WTC11 (cell line): ENCODE results near the gene SPOCD1. TPM values are rescaled to one million over a fixed set of nuclear protein-coding genes. Genes with fewer than 3 reads are reported as not detected.

ENCODE experiments used
- ATAC-seq: fragments of 200-7000 bp; cut with Tn5 transposase; 2 replicates; pipeline ENCODE4 v1.10.0; 2021; ENCODE audit warnings: mild to moderate bottlenecking, moderate library complexity
- CTCF ChIA-PET: fragments of 300-600 bp; sonication (Branson Sonifier 250); formaldehyde crosslinking; loops from one replicate; lab custom pipeline; 2021; ENCODE audit warnings: antibody characterized with exemption; lab: Charles Lee
- POLR2A ChIA-PET: fragments of 350-600 bp; sonication (Branson Sonifier 250); formaldehyde crosslinking; loops from one replicate; lab custom pipeline; 2021; ENCODE audit warnings: antibody characterized with exemption; lab: Charles Lee
- DNase-seq: peaks from one replicate; pipeline ENCODE4 v3.0.0; 2021; ENCODE audit warnings: low spot score
- H3K27ac Mint-ChIP-seq: 2 replicates; pipeline ENCODE4 v1.8.0; 2021; ENCODE audit warnings: mixed read lengths
- H3K27me3 Mint-ChIP-seq: 2 replicates; pipeline ENCODE4 v1.8.0; 2021; ENCODE audit warnings: low read depth, mild to moderate bottlenecking, moderate library complexity, mixed read lengths
- H3K36me3 Mint-ChIP-seq: 2 replicates; pipeline ENCODE4 v1.8.0; 2021; ENCODE audit warnings: mixed read lengths
- H3K4me1 Mint-ChIP-seq: 2 replicates; pipeline ENCODE4 v1.8.0; 2022; ENCODE audit warnings: mixed read lengths
- H3K4me3 Mint-ChIP-seq: 2 replicates; pipeline ENCODE4 v1.8.0; 2021; ENCODE audit warnings: mild to moderate bottlenecking, moderate library complexity, mixed read lengths
- H3K9me3 Mint-ChIP-seq: 2 replicates; pipeline ENCODE4 v1.8.0; 2021; ENCODE audit warnings: mixed read lengths
- CREM ChIP-seq: sonication (generic); formaldehyde crosslinking; IDR thresholded peaks from 2 replicates; pipeline ENCODE4 v1.8.1; 2022; ENCODE audit warnings: mild to moderate bottlenecking, missing genetic modification reagents, moderate library complexity
- FOXK1 ChIP-seq: sonication (generic); formaldehyde crosslinking; IDR thresholded peaks from 2 replicates; pipeline ENCODE4 v1.8.0; 2022; ENCODE audit warnings: mild to moderate bottlenecking, moderate library complexity, missing genetic modification reagents
- JUN ChIP-seq: sonication (generic); formaldehyde crosslinking; IDR thresholded peaks from 2 replicates; pipeline ENCODE4 v1.8.0; 2023; ENCODE audit warnings: mild to moderate bottlenecking, missing genetic modification reagents
- NFATC4 ChIP-seq: fragments of 250-450 bp; sonication (Bioruptor Pico); IDR thresholded peaks from 2 replicates; pipeline ENCODE4 v1.9.0; 2021; ENCODE audit warnings: mild to moderate bottlenecking
- NFE2L1 ChIP-seq: sonication (generic); formaldehyde crosslinking; IDR thresholded peaks from 2 replicates; pipeline ENCODE4 v1.8.1; 2023; ENCODE audit warnings: missing genetic modification reagents
- PRDM15 ChIP-seq: sonication (generic); formaldehyde crosslinking; IDR thresholded peaks from 2 replicates; pipeline ENCODE4 v1.8.0; 2022; ENCODE audit warnings: missing genetic modification reagents
- PREB ChIP-seq: sonication (generic); formaldehyde crosslinking; IDR thresholded peaks from 2 replicates; pipeline ENCODE4 v1.8.1; 2022; ENCODE audit warnings: mild to moderate bottlenecking, missing genetic modification reagents, moderate library complexity, borderline replicate concordance
- STAT6 ChIP-seq: sonication (generic); formaldehyde crosslinking; conservative IDR thresholded peaks from 2 replicates; pipeline ENCODE4 v1.8.1; 2023; ENCODE audit warnings: mild to moderate bottlenecking, low read depth, missing genetic modification reagents, moderate library complexity
- ZBTB43 ChIP-seq: sonication (generic); formaldehyde crosslinking; IDR thresholded peaks from 2 replicates; pipeline ENCODE4 v1.8.1; 2023; ENCODE audit warnings: mild to moderate bottlenecking, missing genetic modification reagents
- ZNF416 ChIP-seq: fragments of 250-450 bp; sonication (Bioruptor Pico); IDR thresholded peaks from 2 replicates; pipeline ENCODE4 v1.9.0; 2021; ENCODE audit warnings: mild to moderate bottlenecking, inconsistent platforms
- ZNF512 ChIP-seq: sonication (generic); formaldehyde crosslinking; IDR thresholded peaks from 2 replicates; pipeline ENCODE4 v1.8.1; 2022; ENCODE audit warnings: missing genetic modification reagents, borderline replicate concordance
- total RNA-seq: library from RNA; stranded (reverse); gene quantifications from 3 replicates; pipeline ENCODE4 v1.2.3, GENCODE V29; 2021
- TF ChIP-seq, protein P1 (sequence below): sonication (generic); formaldehyde crosslinking; conservative IDR thresholded peaks from 2 replicates; pipeline ENCODE4 v1.8.1; 2022; ENCODE audit warnings: mild to moderate bottlenecking, missing genetic modification reagents
- TF ChIP-seq, protein P2 (sequence below): sonication (generic); formaldehyde crosslinking; IDR thresholded peaks from 2 replicates; pipeline ENCODE4 v1.8.0; 2023; ENCODE audit warnings: missing genetic modification reagents, mild to moderate bottlenecking, borderline replicate concordance

Gene SPOCD1
- total RNA-seq, 1 experiment from 2014 or later: 3.0 TPM

GRCh38 chr1:31781138-31781755 lies 34.6 kb downstream of the SPOCD1 start (continued):
- TF ChIP-seq ZNF512 (CRISPR knock-in tag): no peak
- TF ChIP-seq STAT6: no peak
- TF ChIP-seq FOXK1: no peak
- TF ChIP-seq, protein P1, sequence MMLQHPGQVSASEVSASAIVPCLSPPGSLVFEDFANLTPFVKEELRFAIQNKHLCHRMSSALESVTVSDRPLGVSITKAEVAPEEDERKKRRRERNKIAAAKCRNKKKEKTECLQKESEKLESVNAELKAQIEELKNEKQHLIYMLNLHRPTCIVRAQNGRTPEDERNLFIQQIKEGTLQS (CRISPR knock-in tag): no peak
- no peak for TF ChIP-seq ZBTB43 (CRISPR knock-in tag)
- no peak for TF ChIP-seq ZNF416 (CRISPR knock-in tag)
- no peak for TF ChIP-seq NFATC4 (CRISPR knock-in tag)
- TF ChIP-seq CREM (CRISPR knock-in tag): no peak
- no peak for TF ChIP-seq JUN (CRISPR knock-in tag)
- TF ChIP-seq PREB (CRISPR knock-in tag): no peak
- no peak for TF ChIP-seq PRDM15 (CRISPR knock-in tag)
- TF ChIP-seq, all 79 proteins: peak for 0

DNA sequence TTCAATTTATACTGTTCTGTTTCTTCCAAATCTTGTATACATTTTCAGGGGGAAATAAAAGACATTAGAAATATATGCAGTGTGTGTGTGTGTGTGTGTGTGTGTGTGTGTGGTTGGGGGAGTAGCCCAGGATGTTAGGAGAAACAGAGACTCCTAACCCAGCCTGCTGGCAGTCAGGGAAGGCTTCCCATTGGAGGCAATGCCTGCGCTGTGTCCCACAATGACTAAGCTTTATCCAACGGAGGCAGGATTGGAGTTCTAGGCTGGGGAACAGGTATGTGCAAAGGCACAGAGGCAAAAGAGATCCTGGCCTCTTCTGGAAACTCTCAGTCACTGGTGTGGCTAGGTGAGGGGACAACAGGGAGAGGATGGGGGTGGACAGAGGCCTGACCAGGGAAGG lies 35.2 kb downstream of the SPOCD1 start:
- Mint-ChIP-seq H3K4me1 (peaks cover 39% of the 10 kb centered on the region), H3K9me3 (no peaks in the 10 kb centered on the region), H3K4me3 (no peak overlapping the region), H3K36me3 (no peaks in the 10 kb centered on the region), H3K27ac (no peak overlapping the region), H3K27me3 (peaks cover 12% of the 10 kb centered on the region; the same call in 1 of the 2 replicates)
- POLR2A ChIA-PET: no interaction called here
- no peak for DNase-seq
- no peak for TF ChIP-seq PRDM15 (CRISPR knock-in tag)
- peak; percentile 52; the same call in 1 of the 2 replicates for TF ChIP-seq NFE2L1 (CRISPR knock-in tag)
- TF ChIP-seq, protein P2, sequence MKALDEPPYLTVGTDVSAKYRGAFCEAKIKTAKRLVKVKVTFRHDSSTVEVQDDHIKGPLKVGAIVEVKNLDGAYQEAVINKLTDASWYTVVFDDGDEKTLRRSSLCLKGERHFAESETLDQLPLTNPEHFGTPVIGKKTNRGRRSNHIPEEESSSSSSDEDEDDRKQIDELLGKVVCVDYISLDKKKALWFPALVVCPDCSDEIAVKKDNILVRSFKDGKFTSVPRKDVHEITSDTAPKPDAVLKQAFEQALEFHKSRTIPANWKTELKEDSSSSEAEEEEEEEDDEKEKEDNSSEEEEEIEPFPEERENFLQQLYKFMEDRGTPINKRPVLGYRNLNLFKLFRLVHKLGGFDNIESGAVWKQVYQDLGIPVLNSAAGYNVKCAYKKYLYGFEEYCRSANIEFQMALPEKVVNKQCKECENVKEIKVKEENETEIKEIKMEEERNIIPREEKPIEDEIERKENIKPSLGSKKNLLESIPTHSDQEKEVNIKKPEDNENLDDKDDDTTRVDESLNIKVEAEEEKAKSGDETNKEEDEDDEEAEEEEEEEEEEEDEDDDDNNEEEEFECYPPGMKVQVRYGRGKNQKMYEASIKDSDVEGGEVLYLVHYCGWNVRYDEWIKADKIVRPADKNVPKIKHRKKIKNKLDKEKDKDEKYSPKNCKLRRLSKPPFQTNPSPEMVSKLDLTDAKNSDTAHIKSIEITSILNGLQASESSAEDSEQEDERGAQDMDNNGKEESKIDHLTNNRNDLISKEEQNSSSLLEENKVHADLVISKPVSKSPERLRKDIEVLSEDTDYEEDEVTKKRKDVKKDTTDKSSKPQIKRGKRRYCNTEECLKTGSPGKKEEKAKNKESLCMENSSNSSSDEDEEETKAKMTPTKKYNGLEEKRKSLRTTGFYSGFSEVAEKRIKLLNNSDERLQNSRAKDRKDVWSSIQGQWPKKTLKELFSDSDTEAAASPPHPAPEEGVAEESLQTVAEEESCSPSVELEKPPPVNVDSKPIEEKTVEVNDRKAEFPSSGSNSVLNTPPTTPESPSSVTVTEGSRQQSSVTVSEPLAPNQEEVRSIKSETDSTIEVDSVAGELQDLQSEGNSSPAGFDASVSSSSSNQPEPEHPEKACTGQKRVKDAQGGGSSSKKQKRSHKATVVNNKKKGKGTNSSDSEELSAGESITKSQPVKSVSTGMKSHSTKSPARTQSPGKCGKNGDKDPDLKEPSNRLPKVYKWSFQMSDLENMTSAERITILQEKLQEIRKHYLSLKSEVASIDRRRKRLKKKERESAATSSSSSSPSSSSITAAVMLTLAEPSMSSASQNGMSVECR: no peak
- no peak for TF ChIP-seq NFATC4 (CRISPR knock-in tag)
- CTCF ChIA-PET: interaction anchor here (3.2 to 5.8 kb wide), 4 partner anchors 8 to 65 kb away, joined by 12 to 53 read pairs (median 14); partner anchors contain the start of gene ADGRB2
- 0 out of 2 replicates have a peak, but pooled peaks have one; percentile 5 for ATAC-seq
